ENCODE results near the gene ZDHHC5. TPM values are rescaled to one million over a fixed set of nuclear protein-coding genes. Genes with fewer than 3 reads are reported as not detected.

The ZDHHC5 gene
- total and polyA plus RNA-seq, 2 of the 13 experiments (the other 11 are each of a cell fraction or from before 2014, with no cell fraction given), result 26.6 to 34.0 TPM

DNA sequence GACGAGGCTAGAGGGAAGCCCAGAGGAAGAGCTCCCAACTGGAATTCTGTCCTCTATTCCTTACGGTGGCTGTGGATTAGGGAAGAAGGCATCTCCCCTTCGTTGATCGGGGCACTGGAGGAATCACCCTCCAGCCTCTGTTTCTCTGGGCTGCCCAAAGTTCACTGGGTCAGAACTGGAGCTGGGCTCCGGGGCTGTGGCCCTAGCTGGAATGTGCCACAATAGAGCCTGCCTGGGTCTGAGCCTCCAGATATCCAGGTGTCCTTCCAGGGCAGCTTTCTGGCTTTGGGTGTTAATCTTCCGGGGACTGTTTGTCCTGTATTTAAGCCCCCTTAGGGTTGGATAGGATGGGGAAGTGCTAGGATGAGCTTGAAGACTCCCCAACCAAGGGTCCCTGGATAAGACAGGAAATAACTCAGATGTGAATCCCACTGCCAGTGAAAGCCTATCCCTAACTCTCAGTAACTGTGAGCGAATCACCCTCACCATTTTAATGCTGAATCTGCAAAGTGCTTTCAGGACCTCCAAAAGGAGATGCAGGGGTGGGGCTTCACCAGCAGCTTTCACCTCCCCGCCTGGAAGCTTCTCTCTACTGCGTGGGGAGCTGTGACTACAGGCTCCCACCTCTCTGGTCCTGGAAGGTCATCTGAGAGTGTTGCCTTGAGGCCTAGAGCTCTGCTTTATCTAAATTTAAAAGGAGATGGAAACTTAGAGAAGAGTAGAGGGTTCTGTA, 27.7 kb upstream of the ZDHHC5 start (continued):
- TF ChIP-seq IKZF5 (CRISPR knock-in tag; IDR thresholded peaks at IDR 0.05), result 0 out of 2 replicates have a peak, but pooled peaks have one; percentile 9
- no peak for TF ChIP-seq DR1 (CRISPR knock-in tag; IDR thresholded peaks at IDR 0.05)
- no peak for TF ChIP-seq RFX5 (IDR thresholded peaks at IDR 0.05; ENCODE audit: low read depth, low read length)
- TF ChIP-seq ZNF543 (CRISPR knock-in tag; IDR thresholded peaks at IDR 0.05), result no peak
- TF ChIP-seq KDM2A (CRISPR knock-in tag; IDR thresholded peaks at IDR 0.05; ENCODE audit: borderline replicate concordance, low read depth), result no peak
- no peak for TF ChIP-seq ZNF609 (CRISPR knock-in tag; IDR thresholded peaks at IDR 0.05; ENCODE audit: borderline replicate concordance)
- no peak for TF ChIP-seq ZBTB40 (IDR thresholded peaks at IDR 0.05)
- peak; percentile 3; the same call in 1 of the 2 replicates for TF ChIP-seq ZBTB40 (CRISPR knock-in tag; IDR thresholded peaks at IDR 0.05)
- TF ChIP-seq HNRNPLL (IDR thresholded peaks at IDR 0.05; ENCODE audit: low read depth, low read length, poor library complexity, severe bottlenecking), result no peak
- no peak for TF ChIP-seq TCF7 (IDR thresholded peaks at IDR 0.05; ENCODE audit: low read depth)
- TF ChIP-seq, protein P1, sequence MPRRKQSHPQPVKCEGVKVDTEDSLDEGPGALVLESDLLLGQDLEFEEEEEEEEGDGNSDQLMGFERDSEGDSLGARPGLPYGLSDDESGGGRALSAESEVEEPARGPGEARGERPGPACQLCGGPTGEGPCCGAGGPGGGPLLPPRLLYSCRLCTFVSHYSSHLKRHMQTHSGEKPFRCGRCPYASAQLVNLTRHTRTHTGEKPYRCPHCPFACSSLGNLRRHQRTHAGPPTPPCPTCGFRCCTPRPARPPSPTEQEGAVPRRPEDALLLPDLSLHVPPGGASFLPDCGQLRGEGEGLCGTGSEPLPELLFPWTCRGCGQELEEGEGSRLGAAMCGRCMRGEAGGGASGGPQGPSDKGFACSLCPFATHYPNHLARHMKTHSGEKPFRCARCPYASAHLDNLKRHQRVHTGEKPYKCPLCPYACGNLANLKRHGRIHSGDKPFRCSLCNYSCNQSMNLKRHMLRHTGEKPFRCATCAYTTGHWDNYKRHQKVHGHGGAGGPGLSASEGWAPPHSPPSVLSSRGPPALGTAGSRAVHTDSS (CRISPR knock-in tag; conservative IDR thresholded peaks at IDR 0.05), result no peak
